ENCODE measurements around the gene TGM6. TPM values are rescaled to one million over a fixed set of nuclear protein-coding genes. Genes with fewer than 3 reads are reported as not detected.

The TGM6 gene
- not detected for total RNA-seq
- polyA plus RNA-seq, result not detected
- long read RNA-seq, donor 1, result 0 reads
- long read RNA-seq, donor 2, result 0 reads
- long read RNA-seq, donor 3, result 0 reads
- long read RNA-seq, donor 4, result 0 reads
- long read RNA-seq, donor 5, result 0 reads
- long read RNA-seq, donor 6, result 0 reads
- long read RNA-seq, donor 7, result 0 reads
- long read RNA-seq, donor 8, result 0 reads
- long read RNA-seq, donor 9, result 0 reads
- long read RNA-seq, donor 10, result 0 reads

DNA sequence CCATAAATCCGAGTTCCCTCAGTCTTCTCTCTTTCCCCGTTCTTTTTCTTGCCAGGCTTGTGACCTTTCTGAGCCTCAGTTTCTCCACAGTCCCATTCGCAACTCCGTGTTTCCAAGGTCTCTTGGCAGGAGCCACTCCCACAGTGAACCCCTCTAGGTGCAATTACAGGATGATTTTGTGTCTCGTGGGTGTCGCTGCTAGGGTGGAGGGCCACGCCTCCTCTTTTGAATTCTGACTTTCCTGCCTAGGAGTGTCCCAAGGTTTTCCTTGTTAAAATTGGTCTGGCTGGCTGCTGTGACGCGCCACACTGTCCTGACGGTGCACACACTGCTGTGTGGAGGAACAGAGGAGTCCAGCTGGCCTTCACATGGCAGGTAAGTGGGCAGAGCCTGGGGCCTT, at the start of gene TGM6:
Gene TGM6, plus strand, starts transcription at position 301 of the 400 bp plus-strand sequence. Its CDS starts 68 bp downstream, at position 369.
- Histone ChIP-seq H3K27me3 (ENCODE audit: control insufficient read depth in 2 of 2, insufficient read depth in 1 of 2, low read length in 1 of 2) (no peaks in the 10 kb centered on the region), H3K4me1 (ENCODE audit: control insufficient read depth in 2 of 2, insufficient read depth in 2 of 2, low read length in 2 of 2) (peaks cover 3 to 13% of the 10 kb centered on the region in 2 donors), H3K27ac (ENCODE audit: low read depth in 1 of 2, low read length in 1 of 2) (no peak within 1 kb of the TSS), H3K4me3 (ENCODE audit: low read length in 2 of 2) (no peak within 1 kb of the TSS), H3K36me3 (ENCODE audit: control insufficient read depth in 2 of 2, insufficient read depth in 2 of 2, low read length in 1 of 2) (no peaks in the 10 kb centered on the region), H3K9me3 (ENCODE audit: control insufficient read depth in 2 of 2, insufficient read depth in 1 of 2, low read length in 1 of 2) (no peaks in the 10 kb centered on the region)
- WGBS, result 95% methylated on average over 10 of the region's 10 CpGs
- no peak for DNase-seq (ENCODE audit: low read depth in 6 of 9, low spot score in 9 of 9)

GRCh38 chr20:2331106-2331505, 49.6 kb upstream of the TGM6 start:
- Histone ChIP-seq H3K4me1 (ENCODE audit: control insufficient read depth in 2 of 2, insufficient read depth in 2 of 2, low read length in 2 of 2) (no peaks in the 10 kb centered on the region), H3K27me3 (ENCODE audit: control insufficient read depth in 2 of 2, insufficient read depth in 1 of 2, low read length in 1 of 2) (no peaks in the 10 kb centered on the region), H3K36me3 (ENCODE audit: control insufficient read depth in 2 of 2, insufficient read depth in 2 of 2, low read length in 1 of 2) (no peaks in the 10 kb centered on the region), H3K4me3 (ENCODE audit: low read length in 2 of 2) (no peak overlapping the region), H3K27ac (ENCODE audit: low read depth in 1 of 2, low read length in 1 of 2) (no peak overlapping the region), H3K9me3 (ENCODE audit: control insufficient read depth in 2 of 2, insufficient read depth in 1 of 2, low read length in 1 of 2) (no peaks in the 10 kb centered on the region)
- WGBS, result 95% methylated on average over 5 of the region's 5 CpGs
- no peak for DNase-seq (ENCODE audit: low read depth in 6 of 9, low spot score in 9 of 9)

- DNase-seq (ENCODE audit: low read depth in 6 of 9, low spot score in 9 of 9), result no peak
- H3K27ac ChIP-seq (ENCODE audit: low read depth in 1 of 2, low read length in 1 of 2), result no peak overlapping the region
- WGBS, result 96% methylated on average over 17 of the region's 17 CpGs
- no peaks in the 10 kb centered on the region for H3K9me3 ChIP-seq (ENCODE audit: control insufficient read depth in 2 of 2, insufficient read depth in 1 of 2, low read length in 1 of 2)
- no peak overlapping the region for H3K4me3 ChIP-seq (ENCODE audit: low read length in 2 of 2)
- no peaks in the 10 kb centered on the region for H3K36me3 ChIP-seq (ENCODE audit: control insufficient read depth in 2 of 2, insufficient read depth in 2 of 2, low read length in 1 of 2)
- no peaks in the 10 kb centered on the region for H3K27me3 ChIP-seq (ENCODE audit: control insufficient read depth in 2 of 2, insufficient read depth in 1 of 2, low read length in 1 of 2)
- no peaks in the 10 kb centered on the region for H3K4me1 ChIP-seq (ENCODE audit: control insufficient read depth in 2 of 2, insufficient read depth in 2 of 2, low read length in 2 of 2)
Observed at GRCh38 chr20:2331901-2332565, 48.7 kb upstream of the TGM6 start.

DNA sequence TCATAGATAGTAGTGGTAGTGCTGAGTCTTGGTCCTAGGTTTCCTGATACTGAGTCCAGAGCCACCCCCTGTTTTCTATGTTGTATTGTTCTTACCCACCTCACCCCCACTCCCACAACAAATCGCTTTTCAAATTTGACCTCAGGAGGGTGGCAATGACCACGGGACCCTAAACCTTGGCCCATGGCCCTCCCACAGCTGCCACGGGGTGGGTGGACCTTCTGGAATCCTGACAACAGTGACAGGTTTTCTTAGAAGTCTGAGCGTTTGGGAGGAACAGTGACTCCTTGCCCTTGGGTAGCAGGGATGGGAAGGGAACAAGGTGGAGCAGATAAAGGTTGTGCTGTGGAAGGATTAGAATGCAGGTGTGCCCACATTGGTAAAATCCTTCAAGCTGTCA, 48.0 kb upstream of the TGM6 start:
- Histone ChIP-seq H3K4me1 (ENCODE audit: control insufficient read depth in 2 of 2, insufficient read depth in 2 of 2, low read length in 2 of 2) (no peaks in the 10 kb centered on the region), H3K9me3 (ENCODE audit: control insufficient read depth in 2 of 2, insufficient read depth in 1 of 2, low read length in 1 of 2) (no peaks in the 10 kb centered on the region), H3K36me3 (ENCODE audit: control insufficient read depth in 2 of 2, insufficient read depth in 2 of 2, low read length in 1 of 2) (no peaks in the 10 kb centered on the region), H3K4me3 (ENCODE audit: low read length in 2 of 2) (no peak overlapping the region), H3K27me3 (ENCODE audit: control insufficient read depth in 2 of 2, insufficient read depth in 1 of 2, low read length in 1 of 2) (no peaks in the 10 kb centered on the region), H3K27ac (ENCODE audit: low read depth in 1 of 2, low read length in 1 of 2) (no peak overlapping the region)
- 84% methylated on average over 4 of the region's 4 CpGs for WGBS
- DNase-seq (ENCODE audit: low read depth in 6 of 9, low spot score in 9 of 9), result no peak

DNA sequence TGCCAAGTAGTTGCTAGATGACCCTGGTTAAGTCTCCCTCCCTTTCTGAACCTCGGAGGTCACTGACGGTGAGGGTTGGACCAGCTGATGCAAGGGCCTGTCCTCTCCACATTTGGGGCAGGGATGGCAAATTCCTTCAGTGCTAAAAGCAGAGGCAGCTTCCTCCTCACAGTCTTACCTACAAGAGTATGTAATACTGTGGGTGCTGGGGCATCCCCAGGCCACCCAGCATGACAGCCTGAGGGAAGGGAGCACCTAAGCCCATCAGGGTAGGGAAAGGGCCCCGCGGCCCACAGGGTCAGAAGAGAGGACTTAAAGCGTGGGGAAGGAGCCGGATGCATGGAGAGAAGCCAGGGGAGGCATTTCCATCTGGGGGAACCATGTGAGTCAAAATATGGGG, 46.9 kb upstream of the TGM6 start:
- H3K27me3 ChIP-seq (ENCODE audit: control insufficient read depth in 2 of 2, insufficient read depth in 1 of 2, low read length in 1 of 2), result no peaks in the 10 kb centered on the region
- H3K27ac ChIP-seq (ENCODE audit: low read depth in 1 of 2, low read length in 1 of 2), result no peak overlapping the region
- no peaks in the 10 kb centered on the region for H3K4me1 ChIP-seq (ENCODE audit: control insufficient read depth in 2 of 2, insufficient read depth in 2 of 2, low read length in 2 of 2)
- WGBS, result 92% methylated on average over 6 of the region's 6 CpGs
- no peak overlapping the region for H3K4me3 ChIP-seq (ENCODE audit: low read length in 2 of 2)
- DNase-seq (ENCODE audit: low read depth in 6 of 9, low spot score in 9 of 9), result no peak
- no peaks in the 10 kb centered on the region for H3K36me3 ChIP-seq (ENCODE audit: control insufficient read depth in 2 of 2, insufficient read depth in 2 of 2, low read length in 1 of 2)
- H3K9me3 ChIP-seq (ENCODE audit: control insufficient read depth in 2 of 2, insufficient read depth in 1 of 2, low read length in 1 of 2), result no peaks in the 10 kb centered on the region

- no peaks in the 10 kb centered on the region for H3K4me1 ChIP-seq (ENCODE audit: control insufficient read depth in 2 of 2, insufficient read depth in 2 of 2, low read length in 2 of 2)
- DNase-seq (ENCODE audit: low read depth in 6 of 9, low spot score in 9 of 9), result no peak
- H3K36me3 ChIP-seq (ENCODE audit: control insufficient read depth in 2 of 2, insufficient read depth in 2 of 2, low read length in 1 of 2), result no peaks in the 10 kb centered on the region
- H3K4me3 ChIP-seq (ENCODE audit: low read length in 2 of 2), result no peak overlapping the region
- H3K27ac ChIP-seq (ENCODE audit: low read depth in 1 of 2, low read length in 1 of 2), result no peak overlapping the region
- no peaks in the 10 kb centered on the region for H3K27me3 ChIP-seq (ENCODE audit: control insufficient read depth in 2 of 2, insufficient read depth in 1 of 2, low read length in 1 of 2)
- WGBS, result 94% methylated on average over 9 of the region's 9 CpGs
- no peaks in the 10 kb centered on the region for H3K9me3 ChIP-seq (ENCODE audit: control insufficient read depth in 2 of 2, insufficient read depth in 1 of 2, low read length in 1 of 2)
Observed at GRCh38 chr20:2335096-2335870, 45.4 kb upstream of the TGM6 start.

- Histone ChIP-seq H3K27me3 (ENCODE audit: control insufficient read depth in 2 of 2, insufficient read depth in 1 of 2, low read length in 1 of 2) (no peaks in the 10 kb centered on the region), H3K4me3 (ENCODE audit: low read length in 2 of 2) (no peak overlapping the region), H3K27ac (ENCODE audit: low read depth in 1 of 2, low read length in 1 of 2) (no peak overlapping the region), H3K4me1 (ENCODE audit: control insufficient read depth in 2 of 2, insufficient read depth in 2 of 2, low read length in 2 of 2) (no peaks in the 10 kb centered on the region), H3K9me3 (ENCODE audit: control insufficient read depth in 2 of 2, insufficient read depth in 1 of 2, low read length in 1 of 2) (no peaks in the 10 kb centered on the region), H3K36me3 (ENCODE audit: control insufficient read depth in 2 of 2, insufficient read depth in 2 of 2, low read length in 1 of 2) (no peaks in the 10 kb centered on the region)
- no peak for DNase-seq (ENCODE audit: low read depth in 6 of 9, low spot score in 9 of 9)
- WGBS, result 94% methylated on average over 4 of the region's 4 CpGs
Observed at GRCh38 chr20:2336471-2336870, 44.2 kb upstream of the TGM6 start.

- Histone ChIP-seq H3K4me1 (ENCODE audit: control insufficient read depth in 2 of 2, insufficient read depth in 2 of 2, low read length in 2 of 2) (no peaks in the 10 kb centered on the region), H3K9me3 (ENCODE audit: control insufficient read depth in 2 of 2, insufficient read depth in 1 of 2, low read length in 1 of 2) (no peaks in the 10 kb centered on the region), H3K27ac (ENCODE audit: low read depth in 1 of 2, low read length in 1 of 2) (no peak overlapping the region), H3K36me3 (ENCODE audit: control insufficient read depth in 2 of 2, insufficient read depth in 2 of 2, low read length in 1 of 2) (no peaks in the 10 kb centered on the region), H3K4me3 (ENCODE audit: low read length in 2 of 2) (no peak overlapping the region), H3K27me3 (ENCODE audit: control insufficient read depth in 2 of 2, insufficient read depth in 1 of 2, low read length in 1 of 2) (no peaks in the 10 kb centered on the region)
- no peak for DNase-seq (ENCODE audit: low read depth in 6 of 9, low spot score in 9 of 9)
- WGBS, result 94% methylated on average over 5 of the region's 5 CpGs
Observed at GRCh38 chr20:2337142-2337541, 43.6 kb upstream of the TGM6 start.

DNA sequence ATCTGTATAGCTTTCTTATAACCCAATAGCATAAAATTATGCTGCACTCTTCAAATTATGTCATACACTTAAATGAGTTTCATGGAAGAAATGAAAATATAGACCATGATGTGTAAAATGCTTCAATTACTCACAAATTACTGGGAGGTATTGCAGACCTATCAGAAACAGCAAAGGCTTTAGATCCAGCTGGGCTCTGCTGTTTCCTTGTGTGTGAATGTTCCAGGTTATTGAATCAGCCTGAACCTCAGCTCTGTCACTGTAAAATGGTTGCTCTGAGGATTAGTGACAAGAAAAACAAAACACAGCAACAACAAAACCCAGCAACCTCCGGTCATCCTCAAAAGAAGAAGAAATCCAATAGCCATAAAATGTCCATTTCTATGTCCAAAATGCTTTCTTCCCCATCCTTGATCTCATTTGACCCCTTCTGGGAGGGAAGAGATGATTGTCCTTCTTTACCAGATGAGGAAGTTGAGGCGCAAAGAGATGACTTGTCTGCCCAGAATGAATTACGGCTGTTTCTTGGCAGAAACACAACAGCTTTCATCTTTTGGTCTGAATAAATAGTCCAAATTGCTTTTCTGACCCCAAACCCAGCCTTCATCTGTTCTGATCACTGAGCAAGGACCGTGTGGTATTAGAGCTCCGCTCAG, 42.2 kb upstream of the TGM6 start:
- Histone ChIP-seq H3K9me3 (ENCODE audit: control insufficient read depth in 2 of 2, insufficient read depth in 1 of 2, low read length in 1 of 2) (no peaks in the 10 kb centered on the region), H3K4me3 (ENCODE audit: low read length in 2 of 2) (no peak overlapping the region), H3K27me3 (ENCODE audit: control insufficient read depth in 2 of 2, insufficient read depth in 1 of 2, low read length in 1 of 2) (no peaks in the 10 kb centered on the region), H3K27ac (ENCODE audit: low read depth in 1 of 2, low read length in 1 of 2) (no peak overlapping the region), H3K36me3 (ENCODE audit: control insufficient read depth in 2 of 2, insufficient read depth in 2 of 2, low read length in 1 of 2) (no peaks in the 10 kb centered on the region), H3K4me1 (ENCODE audit: control insufficient read depth in 2 of 2, insufficient read depth in 2 of 2, low read length in 2 of 2) (no peaks in the 10 kb centered on the region)
- no peak for DNase-seq (ENCODE audit: low read depth in 6 of 9, low spot score in 9 of 9)
- WGBS, result 58% methylated on average over 5 of the region's 5 CpGs
